Heart left ventricle (tissue), 16 donors: Measurements from ENCODE around the gene B4GALT1. TPM values are rescaled to one million over a fixed set of nuclear protein-coding genes. Genes with fewer than 3 reads are reported as not detected.
A peak's percentile ranks its signal among the peaks of the same experiment; 100 is the strongest.

Experiments used
- ATAC-seq, 4 donors: fragments of 200-7000 bp; cut with Tn5 transposase; one replicate each; pipeline ENCODE4 v1.9.1; 2020 to 2022; ENCODE audit warnings: moderate library complexity in 4 of 4, mild to moderate bottlenecking in 3 of 4, moderate number of reproducible peaks in 1 of 4
- DNase-seq, 5 donors: peaks; one replicate each; pipeline ENCODE4 v3.0.0-alpha.2; 2020
- H3K27ac ChIP-seq, 12 donors: fragments of 200-600 bp; sonication (generic) in 4 of 12; one replicate each; pipeline versions ENCODE4 v1.5.0 to v1.8.0; 2016 to 2022; ENCODE audit warnings: mild to moderate bottlenecking in 2 of 12
- H3K27me3 ChIP-seq, 9 donors: fragments of 200-600 bp; sonication (generic) in 2 of 9; one replicate each; pipeline versions ENCODE4 v1.5.1 to v1.8.0; 2016 to 2022; ENCODE audit warnings: mild to moderate bottlenecking in 3 of 9
- H3K36me3 ChIP-seq, 9 donors: fragments of 200-600 bp; sonication (generic) in 2 of 9; one replicate each; pipeline versions ENCODE4 v1.5.0 to v1.8.0; 2018 to 2022; ENCODE audit warnings: mild to moderate bottlenecking in 2 of 9
- H3K4me1 ChIP-seq, 12 donors: fragments of 200-600 bp; sonication (generic) in 4 of 12; one replicate each; pipeline versions ENCODE4 v1.5.0 to v1.8.0; 2016 to 2022; ENCODE audit warnings: mild to moderate bottlenecking in 3 of 12
- H3K4me3 ChIP-seq, 12 donors: fragments of 200-600 bp; sonication (generic) in 4 of 12; one replicate each; pipeline versions ENCODE4 v1.5.0 to v1.8.0; 2017 to 2022; ENCODE audit warnings: mild to moderate bottlenecking in 9 of 12, moderate library complexity in 4 of 12
- H3K9me3 ChIP-seq, 12 donors: fragments of 200-600 bp; sonication (generic) in 4 of 12; one replicate each; pipeline versions ENCODE4 v1.5.0 to v1.8.0; 2016 to 2022; ENCODE audit warnings: mild to moderate bottlenecking in 1 of 12
- POLR2A ChIP-seq, 2 donors: fragments of 450-650 bp; IDR thresholded peaks; one replicate each; pipeline ENCODE4 v1.6.1; 2017; ENCODE audit warnings: antibody characterized with exemption in 2 of 2, mild to moderate bottlenecking in 2 of 2, moderate library complexity in 2 of 2
- WGBS, 4 donors: extraction: QIAGEN DNeasy Blood & Tissue Kit in 2 of 4; methylation state at CpG; one replicate each; pipeline versions ENCODE4 v1.1.5 to v1.1.7; 2013 to 2018; 5-methylcytosine and 5-hydroxymethylcytosine counted together
- intact Hi-C, 10 donors: fragments of 100-400 bp; cut with DNase I; formaldehyde crosslinking; loops; one replicate each; pipeline versions ENCODE4 v1.11.1 to v1.14.2; 2022
- polyA plus RNA-seq, 2 donors: library from polyadenylated mRNA; stranded (reverse); fragments of 200-250 nt; gene quantifications; one replicate each; pipeline ENCODE4 v1.2.3, GENCODE V29; 2013
- total RNA-seq, 9 donors: library from RNA; depleted of rRNA in 2 of 9; stranded (reverse); fragments of >200 nt in 2 of 9; fragmentation: NEBNext Ultra II Directional in 3 of 9; extraction: Animal tissue kit (Norgen Biotek cat#: 25700) in 3 of 9; gene quantifications; one replicate each; pipeline versions ENCODE4 v1.1.0 to v1.2.4, GENCODE V29; 2016 to 2023
- TF ChIP-seq, protein P1 (sequence below), 12 donors: fragments of 200-600 bp; sonication (generic) in 4 of 12; IDR thresholded peaks; one replicate each; pipeline versions ENCODE4 v1.5.0 to v1.8.0; 2018 to 2022; ENCODE audit warnings: antibody characterized with exemption in 12 of 12, mild to moderate bottlenecking in 5 of 12
- donor health status: ischemic (EF 13 %, LVEDD 7.1; RV severe dilation, severe dysfunction).
- donor health status: healthy with polysubstance abuse.
- donor health status: DM: no; HTN: yes; CAD: no.
- donor health status: DM: no; HTN: no; CAD: no.
- donor health status: ischemic (EF 25% LVEDD 6.9; RV normal size, moderate dysfunction).
- donor health status: ischemic (EF 25% LVEDD 5.7; RV mildly dilated, moderate dysfunction).
- donor health status: healthy.
- donor health status: DM: yes; HTN: yes; CAD: no.
- donor health status: ischemic (EF 35%, LVEDD 5.7; RV mildly dilated, moderate dysfunction).
- donor health status: nonischemic (EF 11% LVEDD 7.7; RV severe dilation, severe dysfunction).
- donor health status: DM: yes; HTN: yes; CAD: no.
- donor health status: PGD.
- donor health status: ischemic (EF 29% LVEDD 5.4; RV normal size, mild dysfunction).
- donor health status: nonischemic (EF 23%, LVEDD 6.1; RV moderate dilation, normal function).

The B4GALT1 gene
- total and polyA plus RNA-seq, 11 donors: 10.6 to 73.3 (median 38.4) TPM

- Histone ChIP-seq H3K27ac (peak overlapping the region in 5 of 12 donors; percentile 2 to 28 (median 7)), H3K4me3 (no peak overlapping the region), H3K27me3 (no peaks in the 10 kb centered on the region), H3K9me3 (no peaks in the 10 kb centered on the region), H3K4me1 (peaks cover 0 to 29% (median 7%) of the 10 kb centered on the region in 12 donors), H3K36me3 (no peaks in the 10 kb centered on the region)
- no peak for DNase-seq
- WGBS, 4 donors: 59 to 70% (median 67%) methylated on average over 8 of the region's 8 CpGs
- no peak for TF ChIP-seq POLR2A (IDR thresholded peaks at IDR 0.05)
- intact Hi-C loops: loop anchor here in 6 of 10 donors (2.0 to 5.0 kb wide), 4 partner anchors 85 to 144 kb away; partner anchors contain the start of gene B4GALT1 (in 1 of the 6)
- ATAC-seq: peak in 3 of 4 donors; percentile 19 to 41 (median 38)
Observed at GRCh38 chr9:33082538-33083326, 84.4 kb downstream of the B4GALT1 start.

DNA sequence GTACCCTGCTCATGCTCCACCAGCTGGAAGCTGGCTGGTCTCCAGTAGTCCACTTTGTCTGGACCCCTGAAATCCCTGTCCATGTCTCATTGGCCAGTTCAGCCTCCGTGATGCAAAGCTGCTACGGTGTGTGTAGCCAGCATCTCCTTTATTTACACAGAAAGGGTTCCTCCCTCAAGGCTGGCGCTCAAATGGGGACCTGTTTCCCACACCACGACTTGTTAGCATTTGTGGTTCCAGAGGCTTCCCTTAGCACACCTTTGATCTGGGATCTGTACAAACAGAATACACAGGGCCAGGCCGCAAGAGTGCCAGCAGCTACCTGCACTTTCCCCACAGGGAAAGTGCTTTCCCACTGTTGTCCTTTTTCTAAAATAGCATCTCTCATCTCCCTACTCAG lies 85.0 kb downstream of the B4GALT1 start:
- H3K9me3 ChIP-seq: no peaks in the 10 kb centered on the region
- DNase-seq (no peak), ATAC-seq (no peak)
- no peak for TF ChIP-seq POLR2A (IDR thresholded peaks at IDR 0.05)
- TF ChIP-seq, protein P1, sequence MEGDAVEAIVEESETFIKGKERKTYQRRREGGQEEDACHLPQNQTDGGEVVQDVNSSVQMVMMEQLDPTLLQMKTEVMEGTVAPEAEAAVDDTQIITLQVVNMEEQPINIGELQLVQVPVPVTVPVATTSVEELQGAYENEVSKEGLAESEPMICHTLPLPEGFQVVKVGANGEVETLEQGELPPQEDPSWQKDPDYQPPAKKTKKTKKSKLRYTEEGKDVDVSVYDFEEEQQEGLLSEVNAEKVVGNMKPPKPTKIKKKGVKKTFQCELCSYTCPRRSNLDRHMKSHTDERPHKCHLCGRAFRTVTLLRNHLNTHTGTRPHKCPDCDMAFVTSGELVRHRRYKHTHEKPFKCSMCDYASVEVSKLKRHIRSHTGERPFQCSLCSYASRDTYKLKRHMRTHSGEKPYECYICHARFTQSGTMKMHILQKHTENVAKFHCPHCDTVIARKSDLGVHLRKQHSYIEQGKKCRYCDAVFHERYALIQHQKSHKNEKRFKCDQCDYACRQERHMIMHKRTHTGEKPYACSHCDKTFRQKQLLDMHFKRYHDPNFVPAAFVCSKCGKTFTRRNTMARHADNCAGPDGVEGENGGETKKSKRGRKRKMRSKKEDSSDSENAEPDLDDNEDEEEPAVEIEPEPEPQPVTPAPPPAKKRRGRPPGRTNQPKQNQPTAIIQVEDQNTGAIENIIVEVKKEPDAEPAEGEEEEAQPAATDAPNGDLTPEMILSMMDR (IDR thresholded peaks at IDR 0.05): no peak
- WGBS, 4 donors: 83 to 91% (median 84%) methylated on average over 5 of the region's 5 CpGs
- no peaks in the 10 kb centered on the region for H3K27me3 ChIP-seq
- H3K4me3 ChIP-seq: no peak overlapping the region
- H3K27ac ChIP-seq: peak overlapping the region in 5 of 12 donors; percentile 2 to 28 (median 7)
- intact Hi-C loops: loop anchor here in 6 of 10 donors (2.0 to 5.0 kb wide), 4 partner anchors 85 to 145 kb away; partner anchors contain the start of gene B4GALT1 (in 1 of the 6)
- peaks cover 0 to 29% (median 7%) of the 10 kb centered on the region in 12 donors for H3K4me1 ChIP-seq
- H3K36me3 ChIP-seq: no peaks in the 10 kb centered on the region

- Histone ChIP-seq H3K27ac (peak overlapping the region in 9 of 12 donors; percentile 9 to 81 (median 44)), H3K4me3 (peak overlapping the region in 2 of 12 donors; percentile 11 to 37), H3K9me3 (no peaks in the 10 kb centered on the region), H3K36me3 (no peaks in the 10 kb centered on the region), H3K27me3 (no peaks in the 10 kb centered on the region), H3K4me1 (peaks cover 0 to 29% (median 7%) of the 10 kb centered on the region in 12 donors)
- intact Hi-C loops: loop anchor here in 9 of 10 donors (1.0 to 5.0 kb wide), 10 partner anchors 78 to 144 kb away; partner anchors contain the start of gene B4GALT1 (in 3 of the 9)
- TF ChIP-seq, protein P1 (IDR thresholded peaks at IDR 0.05): peak; percentile 60 to 85 (median 78)
- no peak for TF ChIP-seq POLR2A (IDR thresholded peaks at IDR 0.05)
- ATAC-seq (peak in 3 of 4 donors; percentile 62 to 68 (median 62)), DNase-seq (peak in 4 of 5 donors; percentile 58 to 75 (median 64))
- WGBS, 4 donors: 12 to 17% (median 14%) methylated on average over 9 of the region's 9 CpGs
Observed at GRCh38 chr9:33081128-33081851, 85.8 kb downstream of the B4GALT1 start.

- Histone ChIP-seq H3K4me1 (peaks cover 0 to 34% (median 11%) of the 10 kb centered on the region in 12 donors), H3K9me3 (no peaks in the 10 kb centered on the region), H3K27ac (peak overlapping the region in 9 of 12 donors; percentile 9 to 81 (median 44)), H3K36me3 (no peaks in the 10 kb centered on the region), H3K4me3 (no peak overlapping the region), H3K27me3 (no peaks in the 10 kb centered on the region)
- TF ChIP-seq, protein P1 (IDR thresholded peaks at IDR 0.05): no peak
- TF ChIP-seq POLR2A (IDR thresholded peaks at IDR 0.05): no peak
- WGBS, 4 donors: 65 to 72% (median 70%) methylated on average over 6 of the region's 6 CpGs
- DNase-seq (no peak), ATAC-seq (no peak)
- intact Hi-C loops: loop anchor here in 6 of 10 donors (2.0 to 5.0 kb wide), 6 partner anchors 78 to 144 kb away; partner anchors contain the start of gene B4GALT1 (in 2 of the 6)
Observed at GRCh38 chr9:33080534-33080933, 86.6 kb downstream of the B4GALT1 start.
